HG03571 (cell line): ENCODE results near the gene CCDC70.
"Not testable (repeated sequence)": the region's sequence is repeated elsewhere in the genome, so short reads cannot be mapped to it uniquely, and the experiment has no call there.

Source experiments
- ATAC-seq: cut with Tn5 transposase; IDR thresholded peaks from one replicate; pipeline ENCODE4 v1.9.1; 2021; ENCODE audit not compliant: unreplicated experiment

Gene CCDC70

GRCh38 chr13:51861723-51862300 lies at the start of gene CCDC70:
CCDC70 (plus strand) TSS chr13:51861969; CDS start chr13:51865412, 3,443 bp downstream.
- ATAC-seq: no peak

DNA sequence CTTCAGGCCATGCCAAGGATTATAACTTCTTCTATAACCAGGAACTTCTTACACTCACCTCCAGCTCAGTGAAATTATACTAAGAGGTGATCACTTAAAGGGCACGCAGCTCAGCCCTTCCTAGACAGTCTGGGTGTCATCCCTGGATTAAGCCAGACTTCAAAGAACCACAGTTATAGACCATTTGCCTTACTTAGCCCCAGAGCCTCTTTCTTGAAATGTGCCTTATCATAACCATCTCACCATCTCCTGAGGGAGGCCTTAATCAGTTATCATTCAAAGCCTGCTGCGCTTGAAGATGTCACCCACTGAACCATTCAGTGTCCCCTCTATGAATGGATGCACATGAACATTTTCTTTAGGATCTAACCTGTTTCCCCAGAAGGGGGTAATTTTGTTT lies 47.7 kb upstream of the CCDC70 start:
- ATAC-seq: no peak

- ATAC-seq: peak; percentile 77
Measured at GRCh38 chr13:51814825-51815650, 46.7 kb upstream of the CCDC70 start.

DNA sequence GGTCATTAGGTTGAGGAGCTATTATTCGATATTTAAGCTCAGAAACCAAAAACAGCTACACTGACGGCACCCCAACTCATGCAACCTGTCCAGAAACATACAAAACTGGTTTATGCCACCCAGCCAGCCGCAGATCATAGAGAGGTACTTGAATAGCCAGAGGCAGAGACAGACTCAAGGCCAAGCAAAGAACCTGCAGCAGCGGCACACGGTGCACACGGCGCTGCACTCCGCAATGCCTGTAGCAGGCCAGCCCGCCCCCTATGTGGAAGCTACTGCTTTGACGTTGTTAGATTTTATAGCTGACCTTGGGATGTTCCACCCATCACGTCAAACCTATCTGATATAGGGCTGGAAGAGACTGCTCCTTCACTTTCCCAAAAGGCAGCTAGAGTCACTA lies 45.9 kb upstream of the CCDC70 start:
- ATAC-seq: no peak

- ATAC-seq: no peak
Measured at GRCh38 chr13:51816604-51817249, 45.0 kb upstream of the CCDC70 start.

DNA sequence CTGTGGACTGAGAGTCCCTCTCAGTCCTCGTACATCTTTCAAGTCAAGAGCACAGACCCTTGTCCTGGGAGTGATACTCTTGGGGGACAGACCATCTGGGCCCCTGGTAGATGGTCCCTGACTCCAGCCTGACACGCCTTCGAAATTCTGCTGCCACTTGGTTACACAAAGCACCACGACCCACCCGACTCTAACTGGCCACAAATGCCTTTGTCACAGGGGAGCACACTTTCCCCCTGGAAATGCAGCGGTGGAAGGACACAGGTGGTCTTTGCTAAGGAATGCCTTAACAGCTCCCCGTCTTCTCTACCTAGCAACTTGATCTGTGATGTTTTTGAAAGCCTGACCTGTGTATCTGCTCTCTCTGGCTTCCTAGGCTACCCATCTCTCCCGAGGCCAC lies 44.1 kb upstream of the CCDC70 start:
- no peak for ATAC-seq

- ATAC-seq: no peak
Measured at GRCh38 chr13:51818276-51818675, 43.5 kb upstream of the CCDC70 start.

DNA sequence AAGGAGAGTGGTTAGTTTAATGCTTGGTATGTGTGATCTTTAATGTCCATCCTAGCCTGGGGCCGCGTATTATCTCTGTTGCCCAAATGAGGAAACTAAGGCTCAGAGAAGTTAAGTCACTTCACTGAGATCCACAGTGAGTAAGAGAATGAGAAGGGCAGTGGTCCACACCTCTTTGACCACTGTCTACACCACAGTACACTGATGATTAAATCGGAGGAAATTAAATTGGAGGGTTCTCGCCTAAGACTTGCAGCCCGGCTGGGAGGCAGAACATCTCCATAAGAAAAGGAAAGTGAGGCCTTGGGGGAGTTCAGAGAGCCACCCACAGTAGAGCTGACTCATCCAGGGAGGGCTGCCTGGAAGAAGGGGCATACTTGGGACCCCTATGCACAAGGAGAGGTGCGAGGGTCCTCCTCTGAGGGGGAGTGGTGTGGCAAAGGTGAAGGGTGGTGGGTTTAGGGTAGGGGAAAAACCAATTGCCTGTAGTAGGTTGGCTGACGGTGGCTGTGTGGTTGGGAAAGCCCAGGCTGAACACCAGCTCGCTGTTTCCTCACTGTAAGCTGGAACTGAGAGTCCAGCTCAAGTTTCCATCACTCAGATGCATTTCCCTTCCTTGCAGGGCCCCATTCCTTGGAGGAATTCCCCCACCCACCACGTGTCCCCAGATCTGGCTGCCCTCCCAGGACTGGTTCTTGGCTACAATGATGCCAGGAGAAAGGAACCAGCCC lies 42.8 kb upstream of the CCDC70 start:
- ATAC-seq: no peak

GRCh38 chr13:51819544-51819943 lies 42.2 kb upstream of the CCDC70 start:
- ATAC-seq: no peak

DNA sequence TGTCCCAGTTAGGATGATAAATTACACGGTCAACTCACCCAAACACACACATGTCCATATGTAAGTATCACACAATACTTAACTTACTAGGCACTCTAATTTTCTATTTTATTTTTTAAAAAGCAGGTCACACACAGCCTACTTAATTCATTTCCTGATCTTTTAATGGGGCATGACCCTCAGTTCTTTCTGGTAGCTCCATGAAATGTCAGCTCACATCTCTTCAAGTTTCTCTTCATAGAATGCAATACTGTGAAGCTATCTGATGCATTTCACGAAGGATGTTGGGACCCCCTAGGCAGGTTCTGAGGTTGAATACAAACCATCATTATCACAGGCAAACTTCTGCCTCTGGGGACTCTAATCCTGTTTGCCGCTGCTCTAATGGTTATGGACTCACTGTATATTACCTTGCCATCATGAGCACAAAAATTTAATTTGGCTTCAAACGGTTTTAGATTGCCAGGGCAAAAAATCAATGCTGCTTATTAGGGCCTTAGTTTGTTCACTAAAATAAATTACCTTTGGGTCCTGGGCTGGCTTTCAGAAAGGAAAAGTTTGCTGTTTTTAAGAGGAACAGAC lies 41.7 kb upstream of the CCDC70 start:
- ATAC-seq: no peak

- ATAC-seq: no peak
Measured at GRCh38 chr13:51821606-51822005, 40.2 kb upstream of the CCDC70 start.

DNA sequence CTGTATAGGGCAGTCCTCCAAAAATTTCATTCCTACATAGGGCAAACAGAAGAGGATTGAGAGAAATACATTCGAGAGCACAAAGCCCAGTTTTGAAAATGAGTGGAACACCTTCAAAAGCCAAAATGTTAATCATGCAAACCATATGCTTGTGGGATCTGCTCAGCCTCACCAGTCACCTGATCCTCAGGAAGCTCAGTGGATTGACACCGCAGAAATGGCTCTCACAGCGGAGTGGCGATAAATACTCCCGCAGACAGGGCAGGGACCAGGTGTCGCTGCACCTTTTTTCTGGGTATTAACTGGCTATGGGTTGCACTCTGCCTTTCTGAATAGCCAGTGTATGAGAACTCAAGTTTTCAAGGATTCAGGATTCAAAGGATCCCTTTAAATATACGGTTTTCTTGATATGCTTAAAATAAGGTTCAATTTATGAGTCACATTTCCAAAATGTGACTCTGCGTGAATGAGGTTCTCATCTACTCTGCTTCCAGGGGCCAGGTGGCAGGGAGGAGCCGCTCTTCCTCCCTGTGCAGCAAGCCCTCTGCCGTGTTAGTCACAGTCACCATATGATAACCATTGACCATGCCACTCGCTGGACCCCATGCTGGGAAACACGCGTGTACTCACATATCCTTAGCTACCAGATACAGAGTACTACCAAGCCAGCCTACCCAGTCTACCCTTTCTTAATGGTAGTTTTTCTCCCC lies 39.5 kb upstream of the CCDC70 start:
- no peak for ATAC-seq

GRCh38 chr13:51823359-51823758 lies 38.4 kb upstream of the CCDC70 start:
- ATAC-seq: no peak

- ATAC-seq: no peak
Measured at GRCh38 chr13:51823863-51824262, 37.9 kb upstream of the CCDC70 start.

DNA sequence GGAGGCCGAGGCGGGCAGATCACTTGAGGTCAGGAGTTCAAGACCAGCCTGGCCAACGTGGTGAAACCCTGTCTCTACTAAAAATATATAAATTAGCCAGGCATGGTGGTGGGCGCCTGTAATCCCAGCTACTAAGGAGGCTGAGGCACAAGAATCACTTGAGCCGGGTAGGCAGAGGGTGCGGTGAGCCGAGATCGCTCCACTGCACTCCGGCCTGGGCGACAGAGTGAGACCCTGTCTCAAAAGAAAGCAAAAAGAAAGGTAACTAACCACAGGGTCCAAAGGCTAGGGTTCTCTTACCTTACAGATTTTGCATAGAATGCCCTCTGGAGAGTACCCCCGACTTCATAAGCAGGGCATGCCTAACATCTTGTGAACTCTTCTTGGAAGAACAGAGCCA lies 37.1 kb upstream of the CCDC70 start:
- ATAC-seq: not testable (repeated sequence)

DNA sequence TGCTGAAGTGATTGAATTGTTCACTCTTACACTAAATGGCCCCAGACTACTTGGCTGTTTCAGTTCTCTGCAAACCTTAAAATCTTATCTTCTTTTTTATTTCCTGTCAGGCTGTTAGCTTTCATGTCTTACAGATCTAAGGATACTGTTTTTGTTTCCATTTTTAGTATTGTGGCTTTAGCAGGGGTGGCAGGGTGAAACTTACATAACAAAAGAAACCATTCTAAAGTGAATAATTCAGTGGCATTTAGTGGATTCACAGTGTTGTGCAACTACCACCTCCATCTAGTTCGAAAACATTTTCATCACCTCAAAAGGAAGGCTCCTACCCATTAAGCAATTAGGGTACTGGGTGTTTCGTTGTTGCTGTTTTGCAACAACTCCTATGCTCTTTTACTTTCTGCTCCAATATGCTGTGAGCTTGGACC lies 36.6 kb upstream of the CCDC70 start:
- ATAC-seq: no peak

DNA sequence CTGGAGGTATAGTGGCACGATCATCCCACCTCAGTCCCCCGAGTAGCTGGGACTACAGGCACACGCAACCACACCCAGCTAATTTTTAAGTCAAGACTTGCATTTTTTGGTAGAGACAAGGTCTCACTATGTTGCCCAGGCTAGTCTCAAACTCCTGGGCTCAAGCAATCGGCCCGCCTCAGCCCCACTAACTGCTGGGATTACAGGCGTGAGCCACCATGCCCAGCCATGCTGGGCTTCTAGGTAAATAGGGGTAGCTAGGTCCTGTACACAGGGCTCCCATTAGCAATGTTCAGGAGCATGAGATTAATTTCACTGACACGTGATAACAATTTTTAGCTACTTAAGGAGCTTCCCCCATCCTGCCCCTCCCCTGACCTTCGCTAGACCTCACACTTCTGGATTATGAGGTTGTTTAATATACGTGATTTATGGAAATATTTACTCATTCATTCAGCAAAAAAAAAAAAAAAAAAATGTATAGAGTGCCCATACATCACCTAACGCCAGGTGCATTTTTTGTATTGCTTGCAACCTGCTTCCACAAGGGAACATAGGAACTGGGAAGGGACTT lies 36.0 kb upstream of the CCDC70 start:
- no peak for ATAC-seq

DNA sequence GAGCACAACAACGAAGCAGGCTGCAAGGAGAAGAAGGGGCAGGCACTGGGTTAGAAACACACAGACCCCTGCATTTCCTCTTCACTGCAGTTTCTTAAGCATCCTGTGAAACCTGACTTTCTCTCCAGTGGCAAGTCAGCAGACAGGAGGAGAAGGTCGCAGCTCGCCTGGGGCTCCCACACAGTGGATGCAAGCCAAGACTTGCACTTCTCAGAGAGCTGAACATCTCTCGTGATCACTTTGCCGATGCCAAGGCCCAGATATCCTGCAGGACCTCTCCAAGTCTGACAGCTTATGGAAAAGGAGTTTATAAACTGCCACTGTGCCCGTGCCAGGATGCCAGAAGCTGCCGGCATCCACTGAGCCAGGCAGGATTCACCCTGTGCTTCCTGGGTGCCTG lies 35.2 kb upstream of the CCDC70 start:
- ATAC-seq: no peak

- no peak for ATAC-seq
Measured at GRCh38 chr13:51827254-51827653, 34.5 kb upstream of the CCDC70 start.
